Activated CD4-positive, CD25-positive, alpha-beta regulatory T cell treated with anti-CD3 and anti-CD28 coated beads, Interleukin-2, amount 50 U/mL, for 72 hours (primary cell): ENCODE measurements around the gene CTRB1.

ENCODE experiments used
- DNase-seq: peaks from one replicate; pipeline ENCODE4 v3.0.0; 2021

The CTRB1 gene

DNA sequence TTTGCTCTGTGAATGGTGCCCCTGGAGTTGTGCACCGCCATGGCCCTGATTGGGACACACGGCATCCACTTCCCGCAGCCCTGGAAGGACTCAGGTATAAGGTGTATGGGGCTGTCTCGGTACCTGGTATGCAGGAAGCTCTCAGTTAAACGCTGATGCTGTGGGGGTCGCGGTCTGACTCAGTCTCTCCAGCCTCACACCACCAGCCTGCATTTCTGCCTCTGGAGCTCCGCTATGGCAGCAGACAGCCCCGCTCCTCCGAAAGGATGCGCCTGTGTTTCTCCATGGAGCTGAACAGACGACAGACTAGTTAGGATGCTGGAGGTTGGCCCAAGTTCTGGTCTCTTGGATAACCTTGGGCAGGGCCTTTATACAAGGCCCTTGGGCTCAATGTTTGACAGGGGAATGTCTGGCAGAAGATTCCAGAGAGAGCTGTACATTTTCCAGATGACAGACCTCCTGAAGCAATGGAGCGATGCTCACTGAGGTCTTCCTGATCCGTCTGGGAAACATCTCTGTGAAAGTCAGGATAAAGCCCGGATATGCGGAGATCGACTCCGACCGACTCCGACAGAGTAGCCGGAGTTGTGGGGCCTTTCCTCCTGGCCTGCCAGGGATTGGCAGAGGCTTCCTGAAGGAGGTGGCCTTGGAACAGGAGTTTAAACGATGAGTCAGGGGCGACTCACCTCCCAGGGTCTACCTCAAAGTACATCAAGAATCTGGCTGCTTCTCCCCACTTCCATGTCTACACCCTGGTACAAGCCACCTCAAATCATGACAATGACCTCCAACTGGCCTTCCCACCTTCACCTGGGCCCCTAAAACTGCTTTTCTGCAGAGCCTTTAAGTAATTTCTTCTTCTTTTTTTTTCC, 54.5 kb downstream of the CTRB1 start:
- no peak for DNase-seq
